ENCODE measurements around the gene HJV. TPM values are rescaled to one million over a fixed set of nuclear protein-coding genes. Genes with fewer than 3 reads are reported as not detected.
"Not testable (repeated sequence)": the region's sequence is repeated elsewhere in the genome, so short reads cannot be mapped to it uniquely, and the experiment has no call there.

The HJV gene
- total and polyA plus RNA-seq, 2 of the 13 experiments (the other 11 are each of a cell fraction or from before 2014, with no cell fraction given): 0.18 TPM; not detected in 1

- CTCF ChIA-PET (ENCODE audit: low intra/inter-chr PET ratio, low total read pairs); H2AFZ ChIP-seq (ENCODE audit: low read length); H3K36me3 ChIP-seq (replicated peaks in 1 of 2; ENCODE audit: control insufficient read depth in 1 of 2, insufficient read depth in 2 of 2, low read length in 2 of 2); H3K9me3 ChIP-seq (ENCODE audit: low read length); intact Hi-C loops (cut with micrococcal nuclease; ENCODE audit: unreplicated experiment); H4K20me1 ChIP-seq (ENCODE audit: insufficient read depth, low read length); H3K27me3 ChIP-seq (ENCODE audit: control insufficient read depth in 1 of 2, insufficient read depth in 2 of 2, low read length in 2 of 2); FAIRE-seq; DNase-seq (ENCODE audit: low spot score); in situ Hi-C loops (cut with HindIII; ENCODE audit: extremely low pct_ligation_motif_present, low pct_unique_long_range_greater_than_20kb); H3K79me2 ChIP-seq (ENCODE audit: insufficient read depth, low read length); TF ChIP-seq FOXP1, FOXA1 (IDR thresholded peaks at IDR 0.05): not testable (repeated sequence)
- H3K27ac ChIP-seq (ENCODE audit: extremely low read length, insufficient read depth, low read length): peak overlapping the region; percentile 94
- H3K4me3 ChIP-seq (replicated peaks in 1 of 3; ENCODE audit: insufficient read depth in 1 of 3, low read depth in 2 of 3, low read length in 3 of 3): peak overlapping the region; percentile 31 to 71 (median 61); a peak in 4 of 6 replicates
- peak; percentile 6; the same call in 1 of the 3 replicates for ATAC-seq
- peak overlapping the region; percentile 61 for H3K9ac ChIP-seq (ENCODE audit: insufficient read depth, low read depth, low read length)
- peak overlapping the region; percentile 79 for H3K4me2 ChIP-seq (ENCODE audit: low read depth, low read length)
- BruUV-seq (replicated peaks): TSS peak; percentile 68
- 0% methylated on average over 3 of the region's 3 CpGs for WGBS (ENCODE audit: low lambda C conversion rate)
- peaks cover 57% of the 10 kb centered on the region for H3K4me1 ChIP-seq (ENCODE audit: insufficient read depth, low read length)
- TF ChIP-seq, protein P1, sequence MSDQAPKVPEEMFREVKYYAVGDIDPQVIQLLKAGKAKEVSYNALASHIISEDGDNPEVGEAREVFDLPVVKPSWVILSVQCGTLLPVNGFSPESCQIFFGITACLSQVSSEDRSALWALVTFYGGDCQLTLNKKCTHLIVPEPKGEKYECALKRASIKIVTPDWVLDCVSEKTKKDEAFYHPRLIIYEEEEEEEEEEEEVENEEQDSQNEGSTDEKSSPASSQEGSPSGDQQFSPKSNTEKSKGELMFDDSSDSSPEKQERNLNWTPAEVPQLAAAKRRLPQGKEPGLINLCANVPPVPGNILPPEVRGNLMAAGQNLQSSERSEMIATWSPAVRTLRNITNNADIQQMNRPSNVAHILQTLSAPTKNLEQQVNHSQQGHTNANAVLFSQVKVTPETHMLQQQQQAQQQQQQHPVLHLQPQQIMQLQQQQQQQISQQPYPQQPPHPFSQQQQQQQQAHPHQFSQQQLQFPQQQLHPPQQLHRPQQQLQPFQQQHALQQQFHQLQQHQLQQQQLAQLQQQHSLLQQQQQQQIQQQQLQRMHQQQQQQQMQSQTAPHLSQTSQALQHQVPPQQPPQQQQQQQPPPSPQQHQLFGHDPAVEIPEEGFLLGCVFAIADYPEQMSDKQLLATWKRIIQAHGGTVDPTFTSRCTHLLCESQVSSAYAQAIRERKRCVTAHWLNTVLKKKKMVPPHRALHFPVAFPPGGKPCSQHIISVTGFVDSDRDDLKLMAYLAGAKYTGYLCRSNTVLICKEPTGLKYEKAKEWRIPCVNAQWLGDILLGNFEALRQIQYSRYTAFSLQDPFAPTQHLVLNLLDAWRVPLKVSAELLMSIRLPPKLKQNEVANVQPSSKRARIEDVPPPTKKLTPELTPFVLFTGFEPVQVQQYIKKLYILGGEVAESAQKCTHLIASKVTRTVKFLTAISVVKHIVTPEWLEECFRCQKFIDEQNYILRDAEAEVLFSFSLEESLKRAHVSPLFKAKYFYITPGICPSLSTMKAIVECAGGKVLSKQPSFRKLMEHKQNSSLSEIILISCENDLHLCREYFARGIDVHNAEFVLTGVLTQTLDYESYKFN (CRISPR knock-in tag; conservative IDR thresholded peaks at IDR 0.05): peak; percentile 38; the same call in 1 of the 2 replicates
- TF ChIP-seq FOXP1 (CRISPR knock-in tag; IDR thresholded peaks at IDR 0.05) (0 out of 2 replicates have a peak, but pooled peaks have one; percentile 14), MED1 (CRISPR knock-in tag; IDR thresholded peaks at IDR 0.05) (0 out of 2 replicates have a peak, but pooled peaks have one; percentile 14), FOXA1 (CRISPR knock-in tag; IDR thresholded peaks at IDR 0.05) (0 out of 2 replicates have a peak, but pooled peaks have one; percentile 12), KDM6A (CRISPR knock-in tag; IDR thresholded peaks at IDR 0.05; ENCODE audit: low read depth) (0 out of 2 replicates have a peak, but pooled peaks have one; percentile 22), ATF1 (CRISPR knock-in tag; IDR thresholded peaks at IDR 0.05) (0 out of 2 replicates have a peak, but pooled peaks have one; percentile 31), GATAD2A (CRISPR knock-in tag; IDR thresholded peaks at IDR 0.05) (peak; percentile 8; the same call in 1 of the 2 replicates), HNF4A (CRISPR knock-in tag; IDR thresholded peaks at IDR 0.05) (0 out of 2 replicates have a peak, but pooled peaks have one; percentile 50), ZGPAT (CRISPR knock-in tag; IDR thresholded peaks at IDR 0.05) (peak; percentile 0; the same call in 1 of the 2 replicates), PHF5A (CRISPR knock-in tag; IDR thresholded peaks at IDR 0.05; ENCODE audit: low read depth, unreplicated experiment) (peak; percentile 73), HDAC2 (CRISPR knock-in tag; IDR thresholded peaks at IDR 0.05) (0 out of 2 replicates have a peak, but pooled peaks have one; percentile 1), SAP130 (CRISPR knock-in tag; IDR thresholded peaks at IDR 0.05; ENCODE audit: low read depth) (0 out of 2 replicates have a peak, but pooled peaks have one; percentile 24)
- TF ChIP-seq, protein P2, sequence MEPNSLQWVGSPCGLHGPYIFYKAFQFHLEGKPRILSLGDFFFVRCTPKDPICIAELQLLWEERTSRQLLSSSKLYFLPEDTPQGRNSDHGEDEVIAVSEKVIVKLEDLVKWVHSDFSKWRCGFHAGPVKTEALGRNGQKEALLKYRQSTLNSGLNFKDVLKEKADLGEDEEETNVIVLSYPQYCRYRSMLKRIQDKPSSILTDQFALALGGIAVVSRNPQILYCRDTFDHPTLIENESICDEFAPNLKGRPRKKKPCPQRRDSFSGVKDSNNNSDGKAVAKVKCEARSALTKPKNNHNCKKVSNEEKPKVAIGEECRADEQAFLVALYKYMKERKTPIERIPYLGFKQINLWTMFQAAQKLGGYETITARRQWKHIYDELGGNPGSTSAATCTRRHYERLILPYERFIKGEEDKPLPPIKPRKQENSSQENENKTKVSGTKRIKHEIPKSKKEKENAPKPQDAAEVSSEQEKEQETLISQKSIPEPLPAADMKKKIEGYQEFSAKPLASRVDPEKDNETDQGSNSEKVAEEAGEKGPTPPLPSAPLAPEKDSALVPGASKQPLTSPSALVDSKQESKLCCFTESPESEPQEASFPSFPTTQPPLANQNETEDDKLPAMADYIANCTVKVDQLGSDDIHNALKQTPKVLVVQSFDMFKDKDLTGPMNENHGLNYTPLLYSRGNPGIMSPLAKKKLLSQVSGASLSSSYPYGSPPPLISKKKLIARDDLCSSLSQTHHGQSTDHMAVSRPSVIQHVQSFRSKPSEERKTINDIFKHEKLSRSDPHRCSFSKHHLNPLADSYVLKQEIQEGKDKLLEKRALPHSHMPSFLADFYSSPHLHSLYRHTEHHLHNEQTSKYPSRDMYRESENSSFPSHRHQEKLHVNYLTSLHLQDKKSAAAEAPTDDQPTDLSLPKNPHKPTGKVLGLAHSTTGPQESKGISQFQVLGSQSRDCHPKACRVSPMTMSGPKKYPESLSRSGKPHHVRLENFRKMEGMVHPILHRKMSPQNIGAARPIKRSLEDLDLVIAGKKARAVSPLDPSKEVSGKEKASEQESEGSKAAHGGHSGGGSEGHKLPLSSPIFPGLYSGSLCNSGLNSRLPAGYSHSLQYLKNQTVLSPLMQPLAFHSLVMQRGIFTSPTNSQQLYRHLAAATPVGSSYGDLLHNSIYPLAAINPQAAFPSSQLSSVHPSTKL (CRISPR knock-in tag; IDR thresholded peaks at IDR 0.05): peak; percentile 30; the same call in 1 of the 2 replicates
- POLR2A ChIA-PET: interaction anchor here (1.3 to 6.1 kb wide), 4 partner anchors 15 to 123 kb away, joined by 4 to 297 read pairs (median 14); partner anchors contain the start of genes ANKRD34A, POLR3GL and RBM8A
Observed at GRCh38 chr1:146050652-146050963, 29.1 kb upstream of the HJV start.
